Effector CD8-positive, alpha-beta T cell (primary cell): ENCODE measurements around the gene RTN4RL1.
"Not testable (repeated sequence)": the region's sequence is repeated elsewhere in the genome, so short reads cannot be mapped to it uniquely, and the experiment has no call there.

Experiments
- DNase-seq: peaks from one replicate; lab custom pipeline; 2025; lab: John Stamatoyannopoulos, UW

RTN4RL1 gene

GRCh38 chr17:2025622-2026309 lies 632 bp upstream of the RTN4RL1 start:
- DNase-seq: no peak

GRCh38 chr17:2024572-2025219 lies 438 bp downstream of the RTN4RL1 start:
- DNase-seq: no peak

GRCh38 chr17:2023692-2024571 lies 1.2 kb downstream of the RTN4RL1 start:
- DNase-seq: peak; percentile 22

GRCh38 chr17:2023256-2023655 lies 1.9 kb downstream of the RTN4RL1 start:
- DNase-seq: no peak

- no peak for DNase-seq
Observed at GRCh38 chr17:2022647-2023240, 2.4 kb downstream of the RTN4RL1 start.

GRCh38 chr17:2020721-2021120 lies 4.4 kb downstream of the RTN4RL1 start:
- DNase-seq: no peak

GRCh38 chr17:2019723-2020122 lies 5.4 kb downstream of the RTN4RL1 start:
- DNase-seq: no peak

GRCh38 chr17:2018716-2019510 lies 6.2 kb downstream of the RTN4RL1 start:
- DNase-seq: no peak

- no peak for DNase-seq
Observed at GRCh38 chr17:2017274-2017941, 7.7 kb downstream of the RTN4RL1 start.

GRCh38 chr17:2016494-2016893 lies 8.6 kb downstream of the RTN4RL1 start:
- DNase-seq: no peak

- DNase-seq: no peak
Observed at GRCh38 chr17:2015314-2015713, 9.8 kb downstream of the RTN4RL1 start.

- DNase-seq: no peak
Observed at GRCh38 chr17:2013994-2014317, 11.2 kb downstream of the RTN4RL1 start.

GRCh38 chr17:2013220-2013993 lies 11.7 kb downstream of the RTN4RL1 start:
- not testable (repeated sequence) for DNase-seq

GRCh38 chr17:2012499-2012898 lies 12.6 kb downstream of the RTN4RL1 start:
- no peak for DNase-seq

GRCh38 chr17:2011411-2012371 lies 13.4 kb downstream of the RTN4RL1 start:
- no peak for DNase-seq

GRCh38 chr17:2009737-2010136 lies 15.4 kb downstream of the RTN4RL1 start:
- no peak for DNase-seq

GRCh38 chr17:2008332-2009126 lies 16.6 kb downstream of the RTN4RL1 start:
- no peak for DNase-seq

GRCh38 chr17:2004435-2004952 lies 20.6 kb downstream of the RTN4RL1 start:
- no peak for DNase-seq
